Measurements from ENCODE around the gene S1PR3.

GRCh38 chr9:89026876-89027275 is 35.6 kb downstream of the S1PR3 start:
- TF ChIP-seq CTCF (IDR thresholded peaks at IDR 0.05) (no peak), POLR2A (IDR thresholded peaks at IDR 0.05) (no peak), EP300 (IDR thresholded peaks at IDR 0.05) (no peak)
